GM10248 (cell line): ENCODE data around the gene SUCO.

Experiments used
- CTCF ChIA-PET: fragments of 300-600 bp; sonication (Branson Sonifier 250); formaldehyde crosslinking; extraction: SDS; loops from one replicate; lab custom pipeline; 2021; ENCODE audit warnings: antibody characterized with exemption; lab: Yijun Ruan, JAX
- POLR2A ChIA-PET: fragments of 350-650 bp; sonication (Branson Sonifier 250); formaldehyde crosslinking; extraction: SDS; loops from one replicate; lab custom pipeline; 2020; ENCODE audit warnings: antibody characterized with exemption; lab: Yijun Ruan, JAX
- DNase-seq: peaks from one replicate; pipeline ENCODE4 v3.0.0; 2012; ENCODE audit errors: extremely low spot score
- TF ChIP-seq, protein P1 (sequence below): IDR thresholded peaks from 2 replicates; pipeline ENCODE4 v1.5.1; 2012; ENCODE audit warnings: mild to moderate bottlenecking, low read depth; ENCODE audit errors: extremely low read depth, missing control alignments, control extremely low read depth

SUCO gene

DNA sequence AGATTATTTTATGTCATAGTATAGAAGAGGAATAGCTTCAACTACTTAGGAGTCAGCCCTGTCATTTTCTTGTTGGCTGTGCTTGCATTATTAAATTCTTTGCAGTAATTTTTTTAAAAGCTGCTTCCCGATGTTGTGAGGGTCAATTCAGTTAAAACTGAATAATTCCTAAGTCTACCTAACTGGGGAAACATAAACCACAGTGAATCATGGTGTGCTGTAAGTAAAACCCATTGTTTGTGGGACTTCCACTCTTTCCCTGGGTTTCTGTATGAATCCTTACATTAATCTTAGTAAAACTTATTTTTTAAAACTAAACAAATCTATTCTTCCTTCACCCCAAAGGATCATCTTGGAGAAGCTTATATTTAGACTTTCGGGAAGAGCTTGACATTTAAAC lies 4.4 kb downstream of the SUCO start:
- no peak for DNase-seq
- ChIA-PET POLR2A (no interaction called here), CTCF (interaction anchor here (1.6 kb wide), 1 partner anchor 93 kb away, joined by 3 read pairs; no protein-coding TSS in a partner anchor)
- TF ChIP-seq, protein P1, sequence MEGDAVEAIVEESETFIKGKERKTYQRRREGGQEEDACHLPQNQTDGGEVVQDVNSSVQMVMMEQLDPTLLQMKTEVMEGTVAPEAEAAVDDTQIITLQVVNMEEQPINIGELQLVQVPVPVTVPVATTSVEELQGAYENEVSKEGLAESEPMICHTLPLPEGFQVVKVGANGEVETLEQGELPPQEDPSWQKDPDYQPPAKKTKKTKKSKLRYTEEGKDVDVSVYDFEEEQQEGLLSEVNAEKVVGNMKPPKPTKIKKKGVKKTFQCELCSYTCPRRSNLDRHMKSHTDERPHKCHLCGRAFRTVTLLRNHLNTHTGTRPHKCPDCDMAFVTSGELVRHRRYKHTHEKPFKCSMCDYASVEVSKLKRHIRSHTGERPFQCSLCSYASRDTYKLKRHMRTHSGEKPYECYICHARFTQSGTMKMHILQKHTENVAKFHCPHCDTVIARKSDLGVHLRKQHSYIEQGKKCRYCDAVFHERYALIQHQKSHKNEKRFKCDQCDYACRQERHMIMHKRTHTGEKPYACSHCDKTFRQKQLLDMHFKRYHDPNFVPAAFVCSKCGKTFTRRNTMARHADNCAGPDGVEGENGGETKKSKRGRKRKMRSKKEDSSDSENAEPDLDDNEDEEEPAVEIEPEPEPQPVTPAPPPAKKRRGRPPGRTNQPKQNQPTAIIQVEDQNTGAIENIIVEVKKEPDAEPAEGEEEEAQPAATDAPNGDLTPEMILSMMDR: no peak

DNA sequence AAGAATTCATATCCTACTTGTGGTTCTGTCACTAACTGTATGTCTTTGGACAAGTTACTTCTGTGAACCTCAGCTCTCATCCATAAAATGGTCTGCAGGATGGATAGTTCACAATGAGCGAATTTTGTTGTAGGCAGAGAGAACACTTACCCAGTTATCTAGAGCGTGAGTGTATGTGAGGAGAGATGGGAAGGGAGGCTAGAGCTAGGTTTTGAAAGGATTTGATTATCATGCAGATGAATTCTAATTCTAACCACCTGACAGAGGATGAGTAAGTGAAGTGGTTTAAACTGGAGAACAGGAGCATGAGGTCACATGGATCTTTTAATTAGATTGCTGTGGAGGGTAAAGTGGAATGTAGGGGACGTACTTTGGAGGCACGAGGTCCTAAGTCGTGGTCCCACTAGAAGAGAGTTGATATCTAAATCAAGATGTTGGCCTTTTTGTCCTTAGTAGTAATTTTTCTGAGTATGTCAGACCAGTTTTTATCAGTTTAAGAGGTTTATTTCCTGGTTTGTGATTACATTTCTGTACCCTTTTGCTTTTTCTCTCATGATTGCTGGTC lies 5.0 kb downstream of the SUCO start:
- POLR2A ChIA-PET: no interaction called here
- TF ChIP-seq, protein P1: no peak
- CTCF ChIA-PET: interaction anchor here (1.6 kb wide), 1 partner anchor 94 kb away, joined by 3 read pairs; no protein-coding TSS in a partner anchor
- no peak for DNase-seq

DNA sequence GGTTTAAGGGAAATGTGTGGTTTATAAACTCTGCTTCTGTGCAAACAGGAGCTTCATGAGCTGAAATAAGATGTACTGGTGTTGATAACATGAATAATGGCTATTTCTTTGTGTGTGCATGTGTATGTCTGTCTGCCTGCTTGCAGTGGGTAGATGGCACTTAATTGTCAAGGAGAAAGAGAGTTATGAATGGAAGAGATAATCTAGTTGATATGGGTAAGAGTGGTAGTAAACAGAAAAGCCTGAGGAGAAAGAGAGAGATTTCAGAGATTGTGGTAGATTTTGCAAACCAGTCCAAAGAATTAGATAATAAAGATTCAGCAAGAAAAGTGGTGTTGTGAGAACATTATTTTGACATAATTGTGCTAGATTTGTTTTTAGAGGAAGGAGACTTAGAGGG lies 7.7 kb downstream of the SUCO start:
- ChIA-PET CTCF (no interaction called here), POLR2A (no interaction called here)
- TF ChIP-seq, protein P1: no peak
- no peak for DNase-seq

DNA sequence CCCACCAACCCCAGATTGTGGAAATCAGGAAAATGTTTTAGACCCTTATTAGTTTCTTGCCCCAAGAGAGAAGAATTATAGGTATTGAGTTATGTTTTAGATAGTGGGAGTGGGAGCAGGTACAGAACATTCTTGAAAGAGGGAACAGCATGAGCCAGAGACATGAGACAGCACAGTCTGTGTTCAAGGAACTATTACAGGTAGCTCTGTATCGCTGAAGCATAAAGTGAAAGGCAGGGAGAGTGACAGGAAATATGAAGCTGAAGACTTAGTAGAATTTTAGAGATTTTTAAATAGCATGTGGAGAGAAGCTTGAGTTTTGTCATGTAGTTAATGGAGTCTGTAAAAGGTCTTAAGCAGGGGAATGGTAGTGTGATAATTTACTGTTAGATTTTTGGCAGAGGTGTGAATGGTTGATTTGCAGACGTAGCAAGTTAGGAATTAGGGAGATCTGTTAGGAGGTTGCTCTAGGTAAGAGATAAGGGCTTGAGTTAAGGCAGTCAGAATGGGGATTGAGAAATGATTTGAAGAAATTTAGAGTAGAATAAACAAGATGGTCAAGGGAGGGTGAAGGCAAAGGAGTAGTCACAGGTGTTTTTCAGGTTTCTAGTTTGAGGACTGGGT lies 11.6 kb downstream of the SUCO start:
- DNase-seq: no peak
- TF ChIP-seq, protein P1: no peak
- CTCF ChIA-PET: interaction anchor here (1.4 kb wide), 2 partner anchors 9 to 12 kb away, joined by 3 to 4 read pairs; partner anchors contain the start of gene SUCO
- POLR2A ChIA-PET: interaction anchor here (2.4 kb wide), 1 partner anchor 12 kb away, joined by 6 read pairs; the partner anchor contains the start of gene SUCO

DNA sequence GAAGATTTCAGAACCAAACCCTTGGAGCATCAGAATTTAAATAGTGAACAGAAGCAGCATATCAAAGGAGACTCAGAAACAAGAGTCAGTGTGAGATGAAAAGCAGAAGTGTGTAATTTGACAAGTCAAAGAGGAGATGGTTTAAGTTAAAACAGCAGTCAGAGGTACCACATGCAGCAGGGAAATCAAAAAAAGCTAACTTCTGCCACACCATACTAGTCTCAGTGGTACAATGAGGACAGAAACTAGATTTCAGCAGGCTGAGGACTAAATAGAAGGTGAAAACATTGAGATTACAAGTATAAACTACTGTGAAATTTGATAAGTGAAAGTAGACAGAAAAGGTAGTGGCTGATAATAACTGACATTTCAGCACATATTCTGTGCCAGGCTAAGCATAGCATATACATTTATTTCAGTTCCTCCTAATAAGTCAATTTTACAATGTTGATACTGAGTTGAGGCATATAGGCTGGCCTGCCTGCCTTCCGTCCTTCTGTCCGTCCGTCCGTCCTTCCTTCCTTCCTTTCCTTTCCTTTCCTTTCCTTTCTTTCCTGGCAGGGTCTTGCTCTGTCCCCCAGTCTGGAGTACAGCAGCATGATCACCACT lies 12.6 kb downstream of the SUCO start:
- CTCF ChIA-PET: interaction anchor here (1.4 kb wide), 2 partner anchors 10 to 13 kb away, joined by 3 to 4 read pairs; partner anchors contain the start of gene SUCO
- DNase-seq: peak; percentile 37
- POLR2A ChIA-PET: interaction anchor here (2.4 kb wide), 1 partner anchor 13 kb away, joined by 6 read pairs; the partner anchor contains the start of gene SUCO
- TF ChIP-seq, protein P1: no peak

DNA sequence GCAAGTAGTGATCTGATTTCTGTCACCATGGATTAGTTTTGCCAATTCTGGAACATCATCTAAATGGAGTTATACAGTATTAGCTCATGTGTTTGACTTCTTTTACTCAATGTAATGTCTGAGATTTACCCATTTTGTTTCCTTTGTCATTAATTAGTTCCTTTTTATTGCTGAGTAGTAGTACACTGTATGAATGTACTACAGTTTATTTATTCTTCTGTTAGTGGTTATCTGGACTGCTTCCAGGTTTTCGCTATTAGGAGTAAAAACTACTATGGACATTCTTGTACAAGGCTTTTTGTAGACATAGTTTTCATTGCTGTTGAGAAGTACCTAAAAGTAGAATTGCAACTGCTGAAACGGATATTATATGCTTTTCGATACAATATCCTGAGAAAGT lies 14.1 kb downstream of the SUCO start:
- ChIA-PET CTCF (no interaction called here), POLR2A (no interaction called here)
- DNase-seq: no peak
- TF ChIP-seq, protein P1: no peak
